Activated effector memory CD4-positive, alpha-beta T cell treated with anti-CD3 and anti-CD28 coated beads, Interleukin-2, amount 50 U/mL, for 16 hours (primary cell): ENCODE measurements around the gene PPP1R9B.

ENCODE experiments used
- DNase-seq: peaks from one replicate; pipeline ENCODE4 v3.0.0-alpha.2; 2020

Gene PPP1R9B

DNA sequence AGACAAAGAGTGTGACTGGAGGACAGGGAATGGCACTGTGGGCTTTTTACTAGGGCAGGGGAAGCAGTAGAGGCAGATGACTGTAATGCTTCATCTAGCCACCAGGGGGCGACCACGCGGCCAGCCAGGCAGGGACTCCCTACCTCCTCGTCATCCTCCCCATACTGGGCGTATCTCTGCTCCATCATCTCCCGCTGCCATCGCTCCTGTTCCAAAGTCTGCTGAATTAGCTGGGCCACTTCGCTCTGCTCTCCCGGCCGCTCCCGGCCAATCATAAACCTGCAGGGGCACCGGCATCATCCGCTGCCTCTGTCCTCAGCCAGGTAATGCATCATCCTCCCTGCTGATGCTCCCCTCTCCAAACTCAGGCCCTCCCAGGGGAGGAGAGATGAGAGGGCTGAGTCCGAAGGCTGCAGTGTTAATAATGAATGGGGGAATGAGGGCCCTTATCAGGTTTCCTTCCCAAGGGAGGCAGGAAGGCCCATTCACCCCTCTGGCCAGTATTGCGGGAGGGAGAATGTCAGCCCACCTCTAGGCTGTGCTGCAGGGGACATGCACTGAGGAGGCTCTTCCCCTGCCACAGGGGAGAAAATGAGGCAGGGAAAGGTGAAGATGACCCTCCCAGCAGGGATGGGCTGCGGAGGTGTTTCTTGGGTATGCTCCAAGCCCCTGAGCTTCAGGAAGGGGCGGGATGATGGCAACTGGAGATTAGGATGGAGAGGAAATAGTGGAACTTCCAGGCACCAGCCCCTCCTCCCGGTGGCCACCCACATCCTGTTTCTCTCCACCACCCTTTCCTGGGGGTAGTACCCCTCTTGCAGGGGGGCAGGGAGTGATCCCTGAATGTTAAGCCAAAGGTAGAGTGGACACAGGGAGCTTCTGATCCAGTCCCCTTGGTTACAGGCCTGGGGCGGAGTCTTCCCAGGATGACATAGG, 10.3 kb downstream of the PPP1R9B start:
- peak; percentile 93 for DNase-seq

DNA sequence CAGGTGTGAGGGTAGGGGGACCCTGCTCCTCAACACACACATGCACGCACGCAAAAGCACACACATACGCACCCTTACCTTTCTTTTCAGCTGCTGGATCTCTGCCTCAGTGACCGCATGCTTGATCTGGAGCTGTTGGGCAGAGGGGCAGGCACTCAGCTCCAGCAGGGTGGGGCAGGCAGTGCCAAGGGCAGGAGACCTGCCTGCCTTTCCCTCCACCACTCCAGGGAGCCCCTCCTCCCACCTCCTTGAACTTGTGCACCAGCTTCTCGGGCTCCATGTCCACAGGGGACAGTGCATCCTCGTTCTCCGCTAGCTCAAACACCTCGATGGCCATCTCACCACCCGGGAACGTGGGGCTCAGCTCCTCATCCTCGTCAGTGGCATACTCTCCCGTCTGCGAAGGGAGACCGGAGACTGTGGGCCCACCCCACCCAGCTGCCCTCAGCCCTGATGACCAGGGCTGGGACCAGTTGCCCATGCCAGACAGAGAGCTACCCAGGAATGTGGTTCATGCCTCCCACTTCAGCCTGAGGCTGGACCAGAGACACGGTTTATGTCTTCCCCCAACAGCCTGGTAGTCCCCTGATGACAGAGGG, 11.2 kb downstream of the PPP1R9B start:
- DNase-seq = no peak

DNA sequence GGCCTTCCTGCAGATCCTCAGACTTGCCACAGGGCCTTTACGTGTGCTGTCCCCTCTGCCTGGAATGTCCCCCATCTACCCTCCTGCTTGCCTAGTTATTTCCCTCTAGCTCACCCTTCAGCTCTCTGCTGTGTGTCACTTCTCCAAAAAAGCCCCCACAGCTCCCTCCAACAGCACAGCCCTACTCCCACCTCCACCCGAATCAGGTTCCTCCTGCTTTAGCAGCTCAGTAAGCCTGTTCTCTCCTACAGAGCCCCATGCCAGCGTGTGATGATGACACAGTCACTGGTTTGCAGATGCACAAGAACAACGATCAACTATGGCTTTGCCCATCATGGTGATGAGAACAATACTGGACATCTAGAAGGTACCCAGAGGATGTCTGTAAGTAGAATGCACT, 13.4 kb downstream of the PPP1R9B start:
- no peak for DNase-seq

DNA sequence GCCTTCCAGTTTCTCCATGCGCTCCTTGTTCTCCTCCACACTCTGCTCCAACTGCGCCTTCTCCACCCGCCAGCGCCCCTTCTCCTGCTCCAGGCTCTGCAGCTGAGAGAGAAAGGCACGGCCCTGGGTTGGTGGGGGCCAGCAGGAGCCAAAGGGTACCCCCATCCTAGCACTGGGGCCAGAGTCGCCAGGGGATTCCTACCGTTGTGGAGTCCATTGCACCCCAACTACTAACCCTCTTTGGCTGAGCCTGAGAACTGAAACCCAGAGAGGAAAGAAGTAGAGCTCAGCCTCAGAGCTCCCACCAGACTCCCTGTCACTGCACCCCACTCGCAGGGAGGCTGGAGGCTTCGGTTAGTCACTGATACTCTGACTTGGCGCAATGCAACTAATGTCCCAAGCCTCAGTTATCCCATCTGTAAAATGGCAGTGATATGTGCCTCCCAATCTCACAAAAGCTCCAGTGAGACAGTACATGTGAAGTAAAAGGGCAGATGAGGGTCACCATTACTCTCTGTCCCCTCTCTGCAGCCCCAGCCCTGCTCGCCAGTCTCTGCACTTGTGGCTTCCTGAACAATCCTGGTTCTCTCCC, 14.3 kb downstream of the PPP1R9B start:
- no peak for DNase-seq

DNA sequence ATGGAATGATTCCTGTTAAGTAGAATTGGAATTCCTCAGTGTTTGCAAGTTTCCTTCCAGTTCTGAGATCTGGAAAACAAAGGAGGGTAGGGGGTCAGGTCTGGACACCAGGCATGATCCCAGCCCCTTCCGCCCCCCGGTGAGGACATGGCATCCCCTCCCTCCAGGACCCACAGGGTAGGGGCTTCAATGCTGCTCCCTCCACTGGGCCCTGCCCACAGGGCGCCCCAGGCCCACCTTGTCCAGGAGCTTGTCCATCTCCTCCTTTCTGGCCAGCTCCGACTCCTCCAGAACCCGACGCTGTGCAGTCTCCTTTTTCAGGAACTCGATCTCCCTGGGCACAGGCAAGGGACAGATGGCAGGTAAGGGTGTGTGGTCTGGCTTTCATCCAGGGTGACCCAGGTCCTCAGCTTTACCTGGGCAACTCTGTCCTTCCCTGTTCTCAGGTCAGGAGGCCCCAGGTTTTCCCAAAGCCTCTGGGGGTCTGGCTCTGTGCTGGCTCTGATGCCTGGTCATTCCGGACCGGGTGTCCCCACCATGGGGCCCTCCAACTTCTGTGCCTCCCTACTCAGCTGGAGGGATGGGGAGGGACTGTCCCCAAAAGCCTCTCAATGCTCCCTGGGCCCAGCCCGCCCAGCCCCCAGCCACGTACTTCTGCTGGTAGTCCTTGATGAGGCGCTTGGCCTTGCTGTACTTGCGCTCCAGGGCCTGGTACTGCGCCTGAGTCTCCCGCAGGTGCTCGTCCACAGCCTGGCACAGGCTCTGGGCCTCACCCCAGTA, 15.0 kb downstream of the PPP1R9B start:
- DNase-seq = no peak

DNA sequence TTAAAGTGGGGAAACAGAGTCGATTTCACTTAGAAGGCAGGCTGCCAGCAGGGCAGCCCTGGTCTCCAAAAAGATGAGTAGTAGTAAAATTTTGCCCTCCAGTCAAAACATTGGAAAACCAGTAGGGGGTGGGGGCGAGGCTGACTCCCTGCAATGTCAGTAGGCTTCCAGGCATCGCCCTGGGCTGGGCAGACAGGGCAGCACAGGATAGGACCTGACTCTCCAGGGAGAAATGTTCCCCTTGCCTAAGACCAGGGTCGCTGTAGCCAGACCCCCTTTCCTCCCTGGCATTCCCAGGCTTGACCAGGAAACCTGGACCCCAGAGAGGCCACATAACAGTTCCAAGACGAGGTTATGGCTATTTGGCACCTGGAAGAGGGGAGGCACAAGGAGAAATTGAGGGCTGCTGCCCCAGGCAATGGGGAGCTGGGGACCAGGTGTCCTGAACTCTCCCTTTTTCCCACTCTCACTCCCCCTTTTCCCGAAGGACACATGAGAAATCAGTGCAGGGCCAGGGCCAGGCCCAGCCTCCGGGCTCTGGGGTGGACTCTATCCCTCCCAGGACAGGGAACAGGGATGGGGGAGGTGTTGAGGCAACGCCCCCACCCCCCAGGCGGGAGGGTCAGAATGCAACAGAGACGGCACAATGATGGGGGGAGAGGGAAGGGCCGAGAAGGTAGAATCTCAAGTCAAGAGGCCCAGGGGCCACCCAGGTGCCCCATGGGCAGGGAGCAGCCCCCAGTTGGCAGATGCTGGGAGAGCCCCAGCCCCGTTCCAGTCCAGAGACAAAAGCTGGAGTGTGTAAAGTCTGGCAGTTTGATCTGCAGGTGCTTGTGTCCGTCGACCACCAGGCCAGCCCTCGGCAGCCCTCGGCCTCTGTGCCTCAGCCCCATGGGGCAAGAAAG, 16.0 kb downstream of the PPP1R9B start:
- no peak for DNase-seq

DNA sequence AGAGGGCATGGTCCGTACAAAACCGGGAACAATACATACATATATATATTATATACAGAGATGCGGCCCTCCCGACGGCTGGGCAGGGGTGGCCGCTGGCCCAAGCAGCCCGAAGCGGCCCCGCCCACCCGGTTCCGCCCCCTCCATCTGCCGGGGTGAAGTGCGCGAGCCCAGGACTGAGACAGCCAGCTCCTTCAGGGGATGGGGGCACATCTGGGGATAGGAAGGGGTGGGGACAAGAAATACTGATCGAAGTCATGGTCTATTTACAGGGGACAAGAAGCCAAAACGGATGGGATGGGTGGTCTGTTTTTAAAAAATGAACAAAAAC, 16.7 kb downstream of the PPP1R9B start:
- no peak for DNase-seq

DNA sequence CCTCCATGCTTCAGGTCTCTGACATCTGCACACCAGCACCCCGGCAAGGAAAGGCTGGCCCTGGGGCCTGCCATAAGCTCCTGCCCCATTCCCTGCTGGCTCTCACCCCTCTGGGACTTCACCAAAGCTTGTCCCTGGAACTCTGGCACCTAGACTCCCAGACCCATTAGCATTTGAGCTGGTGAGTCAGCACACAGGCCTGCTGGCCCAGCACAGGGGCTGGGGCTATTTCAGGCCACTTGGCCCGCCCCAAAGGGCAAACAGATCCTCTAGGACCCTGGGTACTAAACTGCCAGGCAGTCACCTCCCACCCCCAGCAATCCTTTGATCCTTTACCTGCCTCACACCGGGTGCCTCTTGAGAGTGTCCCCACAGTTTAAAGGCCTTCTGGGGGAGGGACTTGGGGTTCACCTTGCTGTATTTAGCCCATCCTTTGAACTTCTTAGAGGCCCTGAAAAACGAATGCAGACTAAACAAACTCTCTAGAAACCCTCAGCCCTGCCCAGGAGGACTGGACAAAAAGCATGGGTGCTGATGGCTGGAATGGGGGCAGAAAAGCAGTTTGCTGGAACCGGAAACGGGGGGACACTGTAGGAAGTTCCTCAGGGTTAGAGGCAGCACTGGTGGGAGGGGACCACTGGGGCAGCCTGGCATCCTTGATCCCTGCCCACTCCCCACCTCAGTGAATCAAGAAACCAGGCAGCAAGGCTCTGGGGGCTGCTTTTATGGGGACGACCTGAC, 17.3 kb downstream of the PPP1R9B start:
- DNase-seq = no peak

DNA sequence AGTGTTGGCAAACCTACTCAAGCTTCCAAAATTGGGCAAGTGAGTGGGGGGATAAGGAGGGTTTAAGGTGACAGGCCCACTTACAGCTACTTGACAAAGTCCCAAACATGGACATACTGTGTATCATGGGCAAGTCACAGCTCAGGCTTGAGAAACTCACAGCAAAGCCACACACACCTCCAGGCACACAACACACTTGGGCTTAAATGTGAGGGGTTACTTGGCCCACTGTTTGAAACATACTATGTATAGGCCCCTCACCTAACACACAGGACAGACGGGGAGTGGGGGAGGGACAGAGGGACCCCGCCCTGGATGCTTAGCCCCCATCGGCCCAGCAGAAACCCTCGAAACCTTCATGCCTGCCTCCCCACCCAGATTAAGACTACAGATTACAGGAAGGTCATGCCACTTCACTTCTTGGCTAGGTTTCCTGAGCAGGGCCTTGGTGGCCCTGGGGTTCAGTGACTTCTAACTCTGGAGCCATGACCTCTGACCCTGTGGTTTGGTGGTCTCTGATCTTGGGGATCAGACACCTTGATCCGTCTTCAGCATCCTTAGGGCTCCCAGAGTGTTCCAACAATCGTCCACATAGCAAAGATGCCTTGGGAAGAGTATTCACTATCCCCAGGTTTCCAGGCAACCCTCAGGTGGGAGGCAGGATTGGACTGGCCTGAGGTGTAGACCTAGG, 18.2 kb downstream of the PPP1R9B start:
- DNase-seq = no peak

DNA sequence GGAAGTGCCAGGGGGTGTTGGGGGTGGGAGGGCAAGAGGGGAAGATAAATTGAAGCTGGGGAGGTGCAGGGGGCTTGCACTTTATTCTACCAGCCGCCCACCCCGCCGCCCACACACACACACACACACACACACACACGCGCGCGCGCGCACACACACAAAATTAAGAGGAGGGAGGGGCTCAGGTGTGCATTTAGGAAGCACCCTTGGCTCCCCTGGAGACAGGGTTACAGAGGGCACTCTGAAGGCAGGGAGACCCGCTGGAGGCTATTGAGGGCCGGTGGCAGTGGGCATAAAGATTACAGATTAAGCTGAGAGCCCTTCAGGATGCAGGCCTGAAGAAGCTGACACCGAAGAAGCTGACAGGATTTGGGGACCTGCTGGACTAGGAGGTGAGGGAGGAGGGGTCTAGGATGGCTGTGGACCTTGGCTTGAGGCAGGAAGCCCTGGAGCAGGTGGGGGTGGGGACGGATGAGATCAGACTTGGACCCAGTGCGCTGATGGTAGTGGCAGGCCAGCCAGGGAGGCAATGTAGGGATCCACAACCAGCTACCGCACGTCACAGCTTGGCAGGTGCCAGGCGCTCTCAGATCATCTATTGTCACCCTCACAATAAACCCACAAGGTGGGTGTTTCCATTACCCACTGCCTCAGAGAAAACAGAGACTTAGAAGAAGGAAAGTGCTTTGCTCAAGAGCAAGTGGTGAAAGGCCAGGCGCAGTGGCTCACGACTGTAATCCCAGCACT, 19.7 kb downstream of the PPP1R9B start:
- no peak for DNase-seq

DNA sequence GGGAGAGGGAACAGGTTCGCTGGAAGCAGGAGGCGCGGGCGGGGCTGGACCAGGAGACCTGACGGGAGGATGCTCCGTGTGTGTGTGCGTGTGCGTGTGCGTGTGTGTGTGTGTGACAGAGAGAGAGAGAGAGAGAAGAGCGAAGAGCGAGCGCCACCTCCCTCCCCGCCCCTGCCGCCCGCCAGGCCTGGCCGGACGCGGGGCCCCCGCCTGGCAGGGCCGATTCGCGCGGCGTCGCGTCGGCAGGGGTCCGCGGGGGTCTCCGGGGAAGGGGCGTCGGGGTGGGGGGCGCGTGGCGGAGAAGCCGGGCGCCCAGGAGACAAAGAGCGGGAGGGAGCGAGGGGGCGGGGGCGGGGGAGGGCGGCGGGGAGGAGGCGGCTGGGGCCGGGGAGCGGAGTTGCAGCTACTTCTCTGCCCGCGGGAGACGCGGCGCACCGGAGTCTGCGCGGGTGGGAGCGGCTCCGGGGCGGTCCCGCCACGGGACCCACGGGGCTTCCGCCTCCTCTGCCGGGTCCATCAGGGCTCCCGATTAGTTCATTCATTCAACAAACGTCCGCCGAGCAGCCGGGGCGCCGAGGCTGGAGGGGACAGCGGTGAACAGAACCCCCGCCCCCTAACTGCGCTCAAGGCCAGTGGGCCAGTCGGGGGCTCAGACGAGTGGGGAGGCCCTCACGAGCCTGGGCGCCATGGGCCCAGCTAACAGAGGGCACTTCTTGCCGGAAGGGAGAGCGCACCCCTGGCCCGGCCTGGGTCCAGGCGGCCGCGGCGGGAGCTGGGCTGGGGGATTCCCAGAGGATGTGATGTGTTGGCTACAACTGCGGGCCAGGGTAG, 20.5 kb downstream of the PPP1R9B start, which contains the start of gene SAMD14:
Gene SAMD14 (minus strand): TSS at position 433 of the 831 bp plus-strand sequence. CDS start 5,201 bp downstream, outside the sequence.
- peak; percentile 82 for DNase-seq

DNA sequence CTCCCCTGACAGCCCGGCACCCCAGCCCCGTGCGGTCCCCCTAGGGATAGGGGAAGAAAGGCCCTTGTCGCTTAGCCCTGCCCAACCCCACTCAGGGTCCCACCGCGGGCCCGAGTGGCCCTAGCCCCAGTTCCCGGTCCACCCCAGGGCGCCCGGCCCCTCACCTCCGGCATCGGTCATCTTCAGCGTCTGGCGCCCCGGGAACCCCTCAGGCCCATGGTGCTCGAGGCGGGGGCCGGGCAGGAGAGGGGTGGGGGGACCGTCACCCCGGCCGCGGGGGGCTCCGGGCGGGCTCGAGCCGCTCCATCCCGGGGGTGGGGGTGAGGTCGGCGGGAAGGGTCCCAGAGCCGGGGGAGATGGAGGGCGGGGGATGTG, 21.1 kb downstream of the PPP1R9B start:
- no peak for DNase-seq

DNA sequence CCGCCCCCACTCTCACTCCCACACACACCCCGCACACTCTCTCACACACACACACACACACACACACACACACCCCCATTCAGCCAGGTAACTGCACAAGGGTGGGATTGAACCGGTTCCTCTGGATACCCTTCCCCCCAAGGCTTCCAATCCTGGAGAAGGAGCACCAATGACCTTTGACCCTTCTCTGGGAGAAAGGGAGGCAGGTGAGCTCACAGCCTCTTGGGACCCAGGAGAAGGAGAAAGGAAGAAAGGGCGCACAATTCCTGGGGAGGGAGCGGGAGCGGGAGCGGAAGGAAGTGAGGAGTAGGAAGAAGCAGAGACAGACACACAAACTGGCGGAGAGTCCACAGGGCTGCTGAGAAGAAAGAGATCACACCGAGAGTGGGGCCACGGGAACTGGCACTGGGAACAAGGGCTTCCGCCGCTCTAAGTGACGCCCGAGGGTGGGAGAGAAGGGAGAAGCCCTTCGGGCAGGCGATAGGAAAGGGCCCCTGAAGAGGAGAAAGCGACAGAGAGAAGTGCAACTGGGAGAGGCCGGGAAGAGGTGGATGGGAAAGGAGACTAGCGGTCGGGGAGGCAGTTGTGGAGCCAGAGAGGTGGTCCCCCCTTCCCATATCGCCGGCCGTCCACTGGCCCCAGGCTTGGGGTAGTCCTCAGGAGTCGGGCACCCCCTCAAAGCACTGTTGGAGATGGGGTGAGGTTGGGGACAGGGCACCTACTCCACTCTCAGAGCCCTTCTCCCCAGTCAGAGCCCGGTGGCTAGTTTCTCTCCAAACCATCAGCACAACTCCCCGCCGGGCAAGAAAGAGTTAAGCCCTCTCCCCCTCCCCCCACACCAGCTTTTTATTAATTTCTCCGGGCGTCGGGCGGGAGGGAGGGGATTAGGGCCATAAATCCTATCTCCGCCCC, 21.8 kb downstream of the PPP1R9B start:
- no peak for DNase-seq

DNA sequence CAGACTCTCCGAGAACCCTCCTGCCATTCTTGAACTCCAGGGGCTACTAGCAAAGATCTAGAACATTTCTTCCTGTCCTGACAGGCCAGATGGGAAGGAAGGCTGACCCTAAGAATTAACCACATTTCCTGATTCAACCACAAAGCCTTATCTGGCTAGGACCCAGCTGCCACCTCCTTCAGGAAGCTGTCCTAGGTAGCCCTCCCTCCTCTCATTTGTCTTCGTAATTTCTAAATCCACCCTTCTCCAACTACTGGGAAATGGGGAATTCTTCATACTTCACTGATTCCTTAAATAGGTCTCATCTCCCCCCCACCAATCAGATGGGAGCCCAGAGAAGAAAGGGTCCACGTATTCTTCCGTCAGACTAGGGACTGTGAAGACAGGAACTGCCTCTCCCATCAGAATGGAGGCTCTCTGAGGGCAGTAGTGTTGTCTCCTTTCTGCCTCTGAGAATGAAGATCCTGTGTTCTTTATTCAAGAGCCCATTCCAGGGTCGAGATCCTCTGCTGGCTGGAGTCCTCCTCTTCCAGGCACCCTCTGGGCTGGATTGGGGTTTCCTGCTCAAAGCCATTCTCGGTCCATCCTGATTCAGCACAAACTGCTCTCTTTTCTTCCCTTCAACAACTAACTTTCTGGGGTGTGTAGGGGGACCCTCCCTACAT, 22.6 kb downstream of the PPP1R9B start:
- DNase-seq = no peak

DNA sequence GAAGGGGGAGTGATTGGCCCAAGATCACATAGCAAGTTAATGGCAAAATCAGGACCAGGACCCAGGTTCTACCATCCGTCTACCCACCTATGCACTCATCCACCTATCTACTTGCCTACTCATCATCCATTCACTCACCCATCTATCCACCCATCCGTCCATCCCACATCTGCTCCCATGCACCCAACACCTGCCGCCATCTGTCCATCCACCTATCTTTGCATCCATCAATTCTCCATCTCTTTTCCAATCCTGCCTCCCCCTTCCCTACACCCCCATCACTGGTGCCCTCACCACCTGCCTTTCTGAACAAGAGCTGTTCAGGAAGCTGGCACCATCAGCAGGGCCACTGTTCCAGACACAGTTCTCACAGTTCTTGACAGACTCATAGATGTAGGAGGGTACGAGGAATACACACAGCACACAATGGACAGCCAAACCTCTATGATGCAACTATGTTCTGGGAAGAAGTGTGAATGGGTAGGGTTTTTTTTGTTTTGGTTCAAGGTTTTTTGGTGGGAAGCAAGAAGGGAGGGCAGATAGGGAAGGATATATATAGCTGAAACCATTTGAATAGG, 25.0 kb downstream of the PPP1R9B start:
- DNase-seq = no peak

DNA sequence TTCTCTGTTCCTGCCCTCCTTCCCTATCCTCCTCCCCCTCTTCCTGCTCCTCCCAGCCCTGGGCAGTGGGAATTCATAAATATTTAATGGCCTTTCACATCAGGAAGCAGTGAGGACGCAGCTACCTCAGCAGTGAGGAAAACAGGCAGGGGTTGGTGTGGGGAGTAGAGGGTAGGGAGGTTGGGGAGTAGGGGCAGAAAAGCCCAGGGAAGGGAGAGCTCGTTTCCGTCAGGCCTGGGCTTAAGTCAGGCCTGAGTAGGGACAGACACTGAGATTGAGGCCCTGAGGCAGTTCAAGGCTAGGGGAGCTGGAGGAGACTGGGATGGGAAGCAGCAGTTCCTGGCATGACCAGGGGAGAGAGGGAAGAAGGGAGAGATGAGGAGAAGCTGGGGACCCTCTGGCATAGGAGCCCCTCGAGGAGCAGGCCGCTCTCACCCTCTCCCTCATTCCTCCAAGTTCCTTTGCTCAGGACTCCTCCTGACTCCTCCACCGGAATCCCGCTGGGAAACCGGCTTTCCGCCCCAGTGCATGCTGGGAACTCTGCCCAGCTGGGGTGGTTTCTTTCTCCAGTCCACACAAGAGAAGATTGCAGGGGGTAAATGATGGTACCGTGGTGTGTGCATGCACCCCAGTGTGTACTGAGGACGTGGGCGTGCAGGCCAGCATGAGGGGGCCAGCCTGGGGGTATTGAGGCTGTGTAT, 26.7 kb downstream of the PPP1R9B start:
- no peak for DNase-seq
